ENCODE measurements around the gene UCKL1. TPM values are rescaled to one million over a fixed set of nuclear protein-coding genes. Genes with fewer than 3 reads are reported as not detected.
A peak's percentile ranks its signal among the peaks of the same experiment; 100 is the strongest.

Gene UCKL1
- total and polyA plus RNA-seq, 9 donors: 24.8 to 56.5 (median 43.5) TPM

DNA sequence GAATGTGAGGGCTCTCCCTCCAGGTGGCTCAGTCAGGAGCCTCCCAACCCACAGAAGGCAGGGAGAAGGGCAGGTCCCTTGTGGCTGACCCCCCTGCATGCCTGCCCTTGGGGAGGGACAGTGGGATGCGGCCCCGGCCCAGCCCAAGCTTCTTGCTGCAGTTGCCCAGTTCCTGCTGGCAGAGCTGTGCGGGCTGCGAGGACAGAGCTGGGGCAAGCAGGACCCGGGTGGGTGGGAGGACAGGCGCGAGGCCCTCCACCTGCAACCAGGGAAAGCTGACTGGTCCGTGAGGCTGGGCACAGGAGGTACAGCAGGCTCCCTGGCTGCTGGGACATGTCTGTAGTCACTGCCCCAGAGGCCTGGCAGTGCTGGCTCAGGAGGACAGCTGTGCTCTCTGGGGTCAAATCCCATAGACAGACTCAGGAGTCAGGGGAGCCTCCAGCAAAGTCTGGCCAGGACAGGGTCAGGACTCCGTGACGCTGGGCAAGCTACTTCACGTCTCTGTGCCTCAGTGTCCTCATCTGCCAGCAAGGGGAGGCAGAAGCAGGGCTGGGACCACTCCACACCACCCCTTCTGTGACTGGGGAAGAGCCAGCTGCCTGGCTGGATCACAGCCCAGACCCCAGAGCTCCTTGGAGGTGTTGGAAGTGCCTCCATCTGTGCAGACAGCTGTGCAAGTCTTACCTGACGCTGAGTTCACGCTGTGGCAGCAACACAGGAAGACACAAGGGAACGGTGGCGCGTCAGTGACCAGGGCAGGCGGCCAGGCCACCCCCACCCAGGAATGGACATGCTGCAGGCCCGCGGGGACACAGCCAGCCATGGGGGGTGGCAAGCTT is 13.0 kb downstream of the UCKL1 start:
- Histone ChIP-seq H3K36me3 (ENCODE audit: control insufficient read depth, insufficient read depth, low read length) (peaks cover 71% of the 10 kb centered on the region), H3K27me3 (ENCODE audit: control insufficient read depth, insufficient read depth, low read length) (no peaks in the 10 kb centered on the region), H3K4me1 (ENCODE audit: control insufficient read depth, insufficient read depth, low read length) (peaks cover 25% of the 10 kb centered on the region), H3K4me3 (ENCODE audit: low read length) (no peak overlapping the region), H3K27ac (ENCODE audit: low read length) (peak overlapping the region; percentile 80), H3K9me3 (replicated peaks; ENCODE audit: control insufficient read depth, low read depth, low read length) (no peaks in the 10 kb centered on the region)
- 57% methylated on average over 19 of the region's 19 CpGs for WGBS (ENCODE audit: insufficient coverage)
- peak; percentile 17 for DNase-seq

DNA sequence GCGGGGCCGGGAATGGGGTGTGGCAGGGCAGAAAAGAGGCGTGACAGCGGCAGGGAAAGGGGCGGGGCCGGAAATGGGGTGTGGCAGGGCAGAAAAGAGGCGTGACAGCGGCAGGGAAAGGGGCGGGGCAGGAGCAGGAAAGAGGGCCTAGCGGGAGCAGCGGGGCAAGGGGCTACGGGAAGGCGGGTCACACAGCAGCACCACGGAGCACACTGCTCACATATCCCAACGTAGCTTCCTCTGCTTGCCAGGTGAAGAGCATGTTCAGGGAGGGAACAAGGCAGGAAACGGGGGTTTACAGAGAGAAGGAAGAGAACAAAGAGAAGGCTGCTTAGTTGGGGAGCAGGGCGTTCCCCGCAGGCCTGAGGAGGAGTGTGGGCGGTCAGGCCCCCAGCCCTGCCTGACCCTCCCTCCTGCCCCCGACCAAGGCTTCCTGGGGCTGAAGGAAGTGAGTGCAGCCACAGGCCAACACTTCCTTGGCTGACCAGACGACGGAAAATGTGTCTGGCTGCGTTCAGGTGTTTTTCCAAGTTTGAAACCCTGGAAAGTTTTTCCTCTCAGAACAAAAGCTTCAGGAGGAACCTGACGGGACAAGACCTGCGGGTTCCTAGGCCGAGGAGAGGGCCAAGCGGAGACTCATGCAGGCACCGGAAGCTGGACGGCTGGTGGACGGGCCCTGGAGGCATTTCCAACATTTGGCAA is 13.8 kb downstream of the UCKL1 start:
- H3K9me3 ChIP-seq (replicated peaks; ENCODE audit: control insufficient read depth, low read depth, low read length): no peaks in the 10 kb centered on the region
- H3K4me1 ChIP-seq (ENCODE audit: control insufficient read depth, insufficient read depth, low read length): peaks cover 18% of the 10 kb centered on the region
- no peaks in the 10 kb centered on the region for H3K27me3 ChIP-seq (ENCODE audit: control insufficient read depth, insufficient read depth, low read length)
- H3K36me3 ChIP-seq (ENCODE audit: control insufficient read depth, insufficient read depth, low read length): peaks cover 75% of the 10 kb centered on the region
- peak overlapping the region; percentile 80 for H3K27ac ChIP-seq (ENCODE audit: low read length)
- WGBS (ENCODE audit: insufficient coverage): 37% methylated on average over 18 of the region's 30 CpGs
- DNase-seq: peak; percentile 79
- H3K4me3 ChIP-seq (ENCODE audit: low read length): no peak overlapping the region

DNA sequence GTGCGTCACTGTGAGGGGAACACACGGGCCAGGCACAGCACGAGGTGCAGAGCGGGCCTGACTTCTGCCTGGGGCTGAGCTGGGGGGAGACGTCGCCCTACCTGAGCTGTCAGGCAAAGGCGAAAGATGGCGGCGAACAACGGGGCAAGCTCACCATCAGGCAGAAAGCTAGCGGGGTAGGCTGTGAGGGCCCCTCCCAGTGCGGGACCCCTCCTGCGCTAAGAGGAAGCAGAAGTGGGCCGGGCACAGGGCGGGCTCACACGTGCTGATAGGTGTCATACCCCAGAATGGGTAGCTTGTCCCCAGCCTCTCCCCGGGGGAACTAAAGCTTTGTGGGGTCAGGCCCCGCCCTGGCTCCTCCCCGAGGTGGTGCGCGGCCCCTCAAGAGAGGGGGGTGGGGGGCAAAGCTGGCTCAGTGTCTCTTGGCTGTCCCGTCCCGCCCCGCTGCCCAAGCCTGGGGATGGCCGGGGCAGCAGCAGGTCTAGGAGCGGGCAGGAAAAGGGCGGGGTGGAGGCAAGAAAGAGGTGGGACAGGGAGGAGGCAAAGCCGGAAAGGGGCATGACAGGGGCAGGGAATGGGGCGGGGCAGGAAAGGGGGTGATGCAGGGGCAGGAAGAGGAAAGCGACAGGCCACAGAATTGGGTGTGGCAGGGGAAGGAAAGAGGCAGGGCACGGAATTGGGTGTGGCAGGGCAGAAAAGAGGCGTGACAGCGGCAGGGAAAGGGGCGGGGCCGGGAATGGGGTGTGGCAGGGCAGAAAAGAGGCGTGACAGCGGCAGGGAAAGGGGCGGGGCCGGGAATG is 14.7 kb downstream of the UCKL1 start:
- WGBS (ENCODE audit: insufficient coverage): 68% methylated on average over 29 of the region's 39 CpGs
- Histone ChIP-seq H3K27me3 (ENCODE audit: control insufficient read depth, insufficient read depth, low read length) (no peaks in the 10 kb centered on the region), H3K9me3 (replicated peaks; ENCODE audit: control insufficient read depth, low read depth, low read length) (no peaks in the 10 kb centered on the region), H3K4me3 (ENCODE audit: low read length) (no peak overlapping the region), H3K4me1 (ENCODE audit: control insufficient read depth, insufficient read depth, low read length) (peaks cover 14% of the 10 kb centered on the region), H3K36me3 (ENCODE audit: control insufficient read depth, insufficient read depth, low read length) (peaks cover 75% of the 10 kb centered on the region), H3K27ac (ENCODE audit: low read length) (peak overlapping the region; percentile 35)
- peak; percentile 33 for DNase-seq

DNA sequence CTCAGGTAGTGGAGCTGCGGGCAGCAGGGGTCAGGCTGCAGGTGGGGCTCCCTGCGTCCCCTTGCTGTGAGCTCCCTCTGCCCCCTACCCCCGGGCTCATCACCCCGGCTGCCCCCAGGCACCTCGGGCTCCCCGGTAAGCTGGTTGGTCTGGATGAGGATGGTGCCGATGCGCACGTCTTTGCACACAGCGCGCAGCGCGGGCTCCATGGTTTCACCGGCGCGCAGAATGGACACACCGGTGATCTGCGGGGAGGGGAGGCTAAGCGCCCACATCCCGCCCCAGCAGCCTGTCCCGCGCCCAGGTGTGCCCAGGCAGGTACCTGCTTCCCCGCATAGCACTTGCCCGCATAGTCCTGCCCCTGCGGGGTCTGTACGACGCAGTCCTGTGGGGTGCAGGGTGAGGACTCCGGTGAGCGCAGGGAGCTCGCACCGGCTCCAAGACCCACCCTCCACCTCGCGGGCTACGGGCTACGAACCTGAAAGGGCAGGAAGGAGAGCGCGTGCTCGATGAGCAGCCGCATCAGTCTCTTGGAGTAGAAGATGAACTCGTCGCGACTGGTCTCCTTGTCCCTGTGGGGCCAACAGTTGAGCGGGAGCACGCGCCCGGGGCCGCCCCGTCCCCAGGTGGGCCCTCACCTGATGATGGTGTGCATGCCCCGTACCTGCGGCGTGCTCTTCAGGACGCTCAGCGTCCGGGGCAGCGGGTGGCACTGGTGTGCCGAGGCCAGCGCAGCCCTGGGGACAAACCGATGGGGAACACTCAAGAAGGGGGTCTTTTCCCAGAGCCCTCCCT is 15.5 kb downstream of the UCKL1 start:
- peaks cover 73% of the 10 kb centered on the region for H3K36me3 ChIP-seq (ENCODE audit: control insufficient read depth, insufficient read depth, low read length)
- 90% methylated on average over 56 of the region's 58 CpGs for WGBS (ENCODE audit: insufficient coverage)

DNA sequence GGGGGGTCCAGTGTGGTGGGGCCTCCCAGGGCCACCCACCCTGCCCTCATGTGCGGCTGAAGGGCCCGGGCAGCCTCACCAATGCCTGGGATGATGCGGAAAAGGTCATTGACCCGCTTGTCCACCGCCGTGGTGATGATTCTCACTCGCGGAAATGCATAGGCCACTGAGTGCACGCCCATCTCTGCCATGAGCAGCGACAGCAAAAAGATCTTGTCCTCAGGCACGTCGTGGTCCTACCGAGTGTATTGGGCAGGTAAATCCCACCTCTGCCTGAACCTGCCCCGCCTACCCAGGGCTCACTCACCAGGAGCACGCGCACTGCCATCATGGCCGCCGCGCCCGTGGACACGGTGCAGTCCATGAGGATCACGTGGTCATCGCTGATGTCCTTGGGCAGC is 16.1 kb downstream of the UCKL1 start:
- DNase-seq: no peak

More for the DNA sequence above, 15.5 kb downstream of the UCKL1 start:
- no peaks in the 10 kb centered on the region for H3K27me3 ChIP-seq (ENCODE audit: control insufficient read depth, insufficient read depth, low read length)
- H3K4me1 ChIP-seq (ENCODE audit: control insufficient read depth, insufficient read depth, low read length): peaks cover 14% of the 10 kb centered on the region
- peak; percentile 7 for DNase-seq
- no peak overlapping the region for H3K4me3 ChIP-seq (ENCODE audit: low read length)
- H3K27ac ChIP-seq (ENCODE audit: low read length): no peak overlapping the region
- no peaks in the 10 kb centered on the region for H3K9me3 ChIP-seq (replicated peaks; ENCODE audit: control insufficient read depth, low read depth, low read length)

DNA sequence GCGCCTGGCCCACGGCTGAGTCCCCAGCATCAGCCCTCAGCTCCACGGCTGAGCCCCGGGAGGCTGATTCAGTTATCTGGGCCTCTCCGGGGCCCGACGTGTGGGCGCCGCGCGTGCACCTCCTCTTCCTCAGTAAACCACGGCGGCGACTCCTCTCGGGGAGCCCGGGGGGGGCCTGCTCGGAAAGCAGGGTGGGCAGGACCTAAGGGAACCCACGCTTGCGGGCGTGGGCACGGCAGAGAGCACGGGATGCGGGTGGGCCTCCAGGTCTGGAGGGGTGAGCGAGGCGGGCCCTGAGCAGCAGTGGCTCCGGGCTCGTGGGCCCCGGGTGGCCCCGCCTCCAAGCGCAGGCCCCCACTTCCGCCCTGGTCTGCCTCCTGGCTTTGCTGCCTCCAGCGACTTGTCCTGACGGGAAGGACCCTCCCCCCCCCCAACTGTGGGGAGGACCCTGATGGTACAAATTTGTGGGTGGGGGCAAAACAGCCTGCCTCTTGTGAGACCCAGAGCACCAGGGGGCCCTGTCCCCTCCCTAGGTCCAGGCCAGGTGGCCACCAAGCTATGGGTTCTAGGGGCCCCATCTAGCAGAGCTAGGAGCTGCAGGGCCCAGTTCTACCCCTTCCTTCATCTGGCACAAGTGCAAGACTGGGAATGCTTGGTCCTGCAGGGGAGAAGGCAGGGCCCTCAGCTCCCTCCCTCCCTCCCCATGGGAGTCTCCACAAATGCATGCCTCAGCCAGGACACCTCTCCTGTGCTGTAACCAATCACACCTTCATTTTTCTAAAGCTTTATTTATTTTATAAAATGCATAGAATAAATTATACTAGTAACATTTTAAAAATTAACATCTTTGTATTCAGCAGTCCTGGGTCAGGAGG is 16.9 kb downstream of the UCKL1 start:
- H3K4me3 ChIP-seq (ENCODE audit: low read length): no peak overlapping the region
- peaks cover 72% of the 10 kb centered on the region for H3K36me3 ChIP-seq (ENCODE audit: control insufficient read depth, insufficient read depth, low read length)
- H3K27ac ChIP-seq (ENCODE audit: low read length): no peak overlapping the region
- no peaks in the 10 kb centered on the region for H3K9me3 ChIP-seq (replicated peaks; ENCODE audit: control insufficient read depth, low read depth, low read length)
- 64% methylated on average over 18 of the region's 33 CpGs for WGBS (ENCODE audit: insufficient coverage)
- DNase-seq: peak; percentile 11
- H3K27me3 ChIP-seq (ENCODE audit: control insufficient read depth, insufficient read depth, low read length): no peaks in the 10 kb centered on the region
- peaks cover 14% of the 10 kb centered on the region for H3K4me1 ChIP-seq (ENCODE audit: control insufficient read depth, insufficient read depth, low read length)

More for the DNA sequence above, 16.1 kb downstream of the UCKL1 start:
- Histone ChIP-seq H3K27ac (ENCODE audit: low read length) (no peak overlapping the region), H3K9me3 (replicated peaks; ENCODE audit: control insufficient read depth, low read depth, low read length) (no peaks in the 10 kb centered on the region), H3K36me3 (ENCODE audit: control insufficient read depth, insufficient read depth, low read length) (peaks cover 73% of the 10 kb centered on the region), H3K4me1 (ENCODE audit: control insufficient read depth, insufficient read depth, low read length) (peaks cover 14% of the 10 kb centered on the region), H3K4me3 (ENCODE audit: low read length) (no peak overlapping the region), H3K27me3 (ENCODE audit: control insufficient read depth, insufficient read depth, low read length) (no peaks in the 10 kb centered on the region)
- WGBS (ENCODE audit: insufficient coverage): 81% methylated on average over 23 of the region's 23 CpGs

DNA sequence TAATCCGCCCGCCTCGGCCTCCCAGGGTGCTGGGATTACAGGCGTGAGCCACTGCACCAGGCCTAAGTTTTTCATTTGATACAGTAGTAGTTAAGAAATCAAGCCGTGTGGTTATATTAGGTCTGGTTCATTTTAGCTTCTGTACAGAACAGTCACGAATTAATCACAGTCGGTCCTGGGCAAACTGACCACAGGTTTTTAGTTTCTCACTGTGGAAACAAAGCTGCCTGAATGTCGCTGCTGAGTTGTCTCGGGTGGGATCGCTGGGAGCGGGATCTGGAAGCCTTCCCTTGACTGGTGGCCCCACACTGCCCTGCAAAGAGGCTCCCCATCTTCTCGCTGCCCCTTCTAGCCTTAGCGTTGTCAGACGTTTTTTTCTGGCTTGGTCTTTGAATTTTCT is 18.6 kb downstream of the UCKL1 start:
- H3K4me3 ChIP-seq (ENCODE audit: low read length): no peak overlapping the region
- no peak for DNase-seq
- H3K9me3 ChIP-seq (replicated peaks; ENCODE audit: control insufficient read depth, low read depth, low read length): no peaks in the 10 kb centered on the region
- no peak overlapping the region for H3K27ac ChIP-seq (ENCODE audit: low read length)
- H3K36me3 ChIP-seq (ENCODE audit: control insufficient read depth, insufficient read depth, low read length): peaks cover 62% of the 10 kb centered on the region
- WGBS (ENCODE audit: insufficient coverage): 90% methylated on average over 8 of the region's 14 CpGs
- no peaks in the 10 kb centered on the region for H3K27me3 ChIP-seq (ENCODE audit: control insufficient read depth, insufficient read depth, low read length)
- H3K4me1 ChIP-seq (ENCODE audit: control insufficient read depth, insufficient read depth, low read length): peaks cover 3% of the 10 kb centered on the region

DNA sequence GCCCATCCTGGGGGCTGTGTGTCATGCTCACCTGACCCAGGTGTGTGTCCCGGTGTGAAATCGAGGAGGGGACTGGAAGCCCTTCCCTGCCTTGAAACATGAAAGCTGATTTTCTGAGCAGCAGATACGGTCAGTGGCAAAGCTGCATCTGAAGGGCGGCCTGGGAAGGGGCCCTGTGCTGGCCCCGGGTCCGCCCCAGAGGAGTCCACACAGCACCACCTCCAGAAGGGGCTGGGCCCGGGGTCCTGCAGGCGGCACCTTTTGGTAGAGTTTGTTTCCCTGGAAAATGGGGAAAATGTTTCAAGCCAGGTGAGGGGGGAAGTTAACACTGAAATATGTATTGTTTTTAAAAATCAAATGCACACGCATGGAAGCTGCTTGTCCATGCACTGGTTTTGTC is 20.8 kb downstream of the UCKL1 start:
- H3K9me3 ChIP-seq (replicated peaks; ENCODE audit: control insufficient read depth, low read depth, low read length): no peaks in the 10 kb centered on the region
- no peaks in the 10 kb centered on the region for H3K27me3 ChIP-seq (ENCODE audit: control insufficient read depth, insufficient read depth, low read length)
- H3K4me3 ChIP-seq (ENCODE audit: low read length): no peak overlapping the region
- WGBS (ENCODE audit: insufficient coverage): 86% methylated on average over 7 of the region's 9 CpGs
- H3K36me3 ChIP-seq (ENCODE audit: control insufficient read depth, insufficient read depth, low read length): peaks cover 70% of the 10 kb centered on the region
- H3K27ac ChIP-seq (ENCODE audit: low read length): no peak overlapping the region
- no peaks in the 10 kb centered on the region for H3K4me1 ChIP-seq (ENCODE audit: control insufficient read depth, insufficient read depth, low read length)
- DNase-seq: no peak

Measured in muscle of leg (tissue), 11 donors.